IMR-90 (cell line): ENCODE data around the gene STAM.

Experiments used
- BHLHE40 ChIP-seq: fragments of 150-350 bp; IDR thresholded peaks from 2 replicates; pipeline ENCODE4 v1.6.1; 2016; ENCODE audit warnings: mild to moderate bottlenecking, low read depth, low read length
- CHD1 ChIP-seq: IDR thresholded peaks from 2 replicates; pipeline ENCODE4 v1.6.1; 2012; ENCODE audit warnings: low read depth, low read length, improper control_type of control experiment
- CTCF ChIP-seq: conservative IDR thresholded peaks from 2 replicates; pipeline ENCODE4 v1.5.1; 2012; ENCODE audit warnings: mild to moderate bottlenecking, low read depth, low read length, improper control_type of control experiment
- ELK1 ChIP-seq: fragments of 150-350 bp; IDR thresholded peaks from 2 replicates; pipeline ENCODE4 v1.6.1; 2016; ENCODE audit warnings: low read depth, mild to moderate bottlenecking, low read length, moderate library complexity, borderline replicate concordance
- MAFK ChIP-seq: IDR thresholded peaks from 2 replicates; pipeline ENCODE4 v1.6.1; 2012; ENCODE audit warnings: low read depth, low read length, improper control_type of control experiment
- MAZ ChIP-seq: IDR thresholded peaks from 2 replicates; pipeline ENCODE4 v1.6.1; 2012; ENCODE audit warnings: low read depth, mild to moderate bottlenecking, low read length, improper control_type of control experiment, moderate library complexity, borderline replicate concordance
- MXI1 ChIP-seq: IDR thresholded peaks from 2 replicates; pipeline ENCODE4 v1.6.1; 2012; ENCODE audit warnings: low read depth, mild to moderate bottlenecking, low read length, moderate library complexity, borderline replicate concordance
- NFE2L2 ChIP-seq: fragments of 150-350 bp; IDR thresholded peaks from 2 replicates; pipeline ENCODE4 v1.6.1; 2016; ENCODE audit warnings: low read depth, mild to moderate bottlenecking, low read length
- POLR2A ChIP-seq: IDR thresholded peaks from 2 replicates; pipeline ENCODE4 v1.6.1; 2012; ENCODE audit warnings: mild to moderate bottlenecking, low read depth, low read length
- RAD21 ChIP-seq: IDR thresholded peaks from 2 replicates; pipeline ENCODE4 v1.6.1; 2012; ENCODE audit warnings: low read length, improper control_type of control experiment
- RCOR1 ChIP-seq: IDR thresholded peaks from 2 replicates; pipeline ENCODE4 v1.6.1; 2012; ENCODE audit warnings: mild to moderate bottlenecking, low read length, improper control_type of control experiment; ENCODE audit not compliant: insufficient replicate concordance
- RFX5 ChIP-seq: IDR thresholded peaks from 2 replicates; pipeline ENCODE4 v1.8.0; 2012; ENCODE audit warnings: low read depth, mild to moderate bottlenecking, low read length, moderate library complexity
- SMC3 ChIP-seq: fragments of 150-350 bp; IDR thresholded peaks from 2 replicates; pipeline ENCODE4 v1.6.1; 2016; ENCODE audit warnings: low read depth, mild to moderate bottlenecking, antibody characterized with exemption, low read length, moderate library complexity

GRCh38 chr10:17655009-17655408 lies 11.1 kb downstream of the STAM start:
- TF ChIP-seq CTCF (no peak), POLR2A (no peak), BHLHE40 (no peak), MAFK (no peak), SMC3 (no peak), RCOR1 (no peak), CHD1 (no peak), RAD21 (no peak), MXI1 (no peak), NFE2L2 (no peak), ELK1 (no peak), RFX5 (no peak), MAZ (no peak)
